ENCODE measurements around the gene GPC5. TPM values are rescaled to one million over a fixed set of nuclear protein-coding genes. Genes with fewer than 3 reads are reported as not detected.

GPC5 gene
- total RNA-seq, 1 donor from 2014 or later: 8.6 TPM

DNA sequence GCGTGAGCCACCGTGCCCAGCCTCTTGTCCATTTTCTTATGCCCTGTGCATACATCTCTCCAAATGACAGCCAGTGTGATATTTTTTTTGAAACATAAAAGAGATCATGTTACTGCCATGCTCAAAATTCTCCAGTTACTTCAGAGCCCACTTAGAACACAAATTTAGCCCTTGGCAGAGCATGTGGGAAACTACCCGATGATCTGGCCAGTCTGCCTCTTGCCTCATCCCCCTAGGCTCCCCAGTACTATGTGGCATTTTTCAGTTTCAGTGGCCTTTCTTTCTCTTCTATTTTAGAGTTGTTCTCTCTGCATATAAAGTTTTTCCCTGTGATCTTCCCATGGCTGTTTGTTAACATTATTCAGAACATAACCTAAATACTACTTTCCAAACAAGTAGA, 323.0 kb downstream of the GPC5 start:
- DNase-seq: no peak

- DNase-seq: no peak
Observed at GRCh38 chr13:91722267-91722884, 324.0 kb downstream of the GPC5 start.

- DNase-seq: no peak
Observed at GRCh38 chr13:91724591-91724990, 326.2 kb downstream of the GPC5 start.

GRCh38 chr13:91725646-91726045, 327.2 kb downstream of the GPC5 start:
- no peak for DNase-seq

GRCh38 chr13:91726671-91727070, 328.2 kb downstream of the GPC5 start:
- no peak for DNase-seq

DNA sequence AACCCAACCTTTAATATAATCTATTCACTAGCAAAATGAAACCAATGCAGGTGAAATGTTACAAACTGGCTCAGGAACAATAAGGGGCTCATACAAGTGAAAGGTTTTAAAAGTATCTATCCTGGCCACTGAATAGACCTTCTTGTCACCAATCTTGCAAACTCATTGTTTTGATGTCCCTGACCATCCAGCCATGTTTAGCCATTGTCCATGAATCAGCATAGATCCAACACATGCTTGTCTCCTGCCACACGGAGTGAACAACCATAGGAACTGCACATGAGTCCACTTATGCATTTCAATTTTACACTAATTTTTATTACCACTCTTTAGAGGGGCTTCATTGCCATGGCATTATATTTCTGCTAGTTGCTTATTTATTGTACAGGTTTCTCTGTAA, 331.4 kb downstream of the GPC5 start:
- no peak for DNase-seq

GRCh38 chr13:91739751-91740150, 341.3 kb downstream of the GPC5 start:
- no peak for DNase-seq

DNA sequence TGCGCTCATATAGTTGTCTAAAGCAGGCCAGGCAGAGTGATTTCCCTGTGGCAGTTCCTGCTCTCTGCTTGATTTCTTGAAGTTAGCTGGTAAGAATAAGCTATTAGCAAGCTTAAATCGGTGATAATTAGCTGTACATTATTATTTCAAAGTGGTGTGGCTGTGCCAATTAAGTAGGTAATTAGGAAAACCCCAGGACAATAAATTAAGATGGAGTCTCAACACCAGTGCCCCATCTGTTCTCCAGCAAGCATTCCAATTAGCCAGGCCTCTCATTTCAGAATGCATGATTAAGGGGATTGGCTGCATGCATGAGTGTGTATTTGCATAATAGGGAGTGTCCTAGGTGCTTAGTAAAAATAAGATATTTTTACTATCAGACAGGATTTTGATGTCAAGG, 342.3 kb downstream of the GPC5 start:
- no peak for DNase-seq

DNA sequence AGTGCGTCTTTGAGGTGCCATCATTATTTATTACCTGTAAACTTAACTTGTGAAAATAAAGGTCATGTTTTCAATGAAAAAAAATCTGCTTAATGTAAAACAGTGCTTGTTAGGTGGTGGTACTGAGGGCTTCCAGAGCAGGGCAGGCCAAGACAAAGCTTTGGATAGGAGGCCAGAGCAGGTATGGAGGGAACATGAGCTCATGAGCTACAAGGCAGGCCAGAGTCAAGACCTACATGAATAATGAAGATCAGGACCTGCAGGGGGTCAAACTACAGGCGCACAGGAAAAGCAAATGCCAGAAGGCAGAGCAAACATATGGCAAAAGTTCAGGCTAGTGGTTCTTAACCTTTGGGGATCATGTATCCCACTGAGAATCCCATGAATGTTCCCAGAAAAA, 343.5 kb downstream of the GPC5 start:
- no peak for DNase-seq

DNA sequence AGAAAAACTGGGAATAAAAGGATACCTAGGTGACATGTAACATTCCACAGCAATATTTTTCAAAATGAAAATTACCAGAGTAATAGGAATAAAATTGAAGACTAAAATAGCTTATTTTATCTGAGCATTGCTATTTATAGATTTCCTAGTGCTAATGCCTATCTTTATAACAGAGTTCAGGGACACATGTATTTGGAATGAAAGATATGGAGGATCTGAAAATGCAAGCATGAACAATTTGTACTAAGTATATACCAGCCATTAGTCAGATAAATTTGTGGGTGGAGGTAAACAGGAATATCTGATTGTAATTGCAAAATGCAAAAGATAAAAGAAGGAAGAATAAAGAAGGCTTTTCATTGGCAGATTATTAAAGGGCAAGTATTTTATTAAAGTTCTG, 345.9 kb downstream of the GPC5 start:
- DNase-seq: no peak

DNA sequence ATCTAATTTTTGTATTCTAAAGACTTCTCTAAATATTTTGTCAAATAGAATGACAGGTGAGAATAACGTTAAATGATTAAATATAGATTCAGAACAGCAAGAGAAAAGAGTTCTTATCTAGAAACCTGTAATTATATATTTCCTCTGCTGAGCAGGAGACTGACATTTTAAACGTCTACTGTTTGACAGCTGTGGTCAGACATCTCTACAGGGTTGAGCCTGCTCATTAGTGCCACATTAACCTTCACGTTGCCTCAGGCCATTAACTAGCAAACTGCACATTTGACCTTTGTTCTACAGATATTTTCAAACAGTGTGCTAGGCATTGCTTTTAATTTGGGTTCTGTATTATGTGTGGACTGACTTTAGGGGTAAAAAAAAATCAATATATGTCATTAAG, 347.5 kb downstream of the GPC5 start:
- no peak for DNase-seq

- no peak for DNase-seq
Observed at GRCh38 chr13:91747186-91747585, 348.8 kb downstream of the GPC5 start.

DNA sequence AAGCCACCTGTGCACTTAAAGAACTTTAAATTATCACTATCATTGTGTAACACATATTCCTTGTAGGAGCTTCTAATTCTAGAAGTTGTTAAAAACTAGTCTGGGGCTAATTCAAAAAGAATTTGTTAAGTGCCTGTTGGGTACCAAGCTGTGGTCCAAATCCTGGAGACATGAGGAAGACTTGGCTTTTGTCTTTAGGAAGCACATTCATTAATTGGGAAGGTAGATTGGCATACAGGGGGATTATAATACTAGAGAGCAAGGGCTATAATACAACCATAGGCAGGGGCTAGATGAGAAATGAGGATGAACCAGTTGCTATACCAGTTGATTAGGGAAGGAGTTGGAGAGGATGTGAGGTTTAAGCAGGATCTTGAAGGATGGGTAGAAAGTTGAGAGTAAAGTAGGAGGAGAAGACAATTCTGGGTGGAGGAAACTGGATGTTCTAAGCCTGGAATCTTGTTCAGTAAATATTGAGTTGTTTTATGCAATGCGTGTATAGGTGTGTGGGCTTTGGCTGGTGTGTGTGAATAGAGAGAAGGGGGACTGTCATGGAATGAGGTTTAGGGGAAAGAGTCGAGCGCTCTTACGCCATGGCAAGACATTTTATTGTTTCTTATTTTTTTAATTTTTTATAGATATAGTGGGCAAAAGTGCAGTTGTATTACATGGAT, 350.1 kb downstream of the GPC5 start:
- no peak for DNase-seq

DNA sequence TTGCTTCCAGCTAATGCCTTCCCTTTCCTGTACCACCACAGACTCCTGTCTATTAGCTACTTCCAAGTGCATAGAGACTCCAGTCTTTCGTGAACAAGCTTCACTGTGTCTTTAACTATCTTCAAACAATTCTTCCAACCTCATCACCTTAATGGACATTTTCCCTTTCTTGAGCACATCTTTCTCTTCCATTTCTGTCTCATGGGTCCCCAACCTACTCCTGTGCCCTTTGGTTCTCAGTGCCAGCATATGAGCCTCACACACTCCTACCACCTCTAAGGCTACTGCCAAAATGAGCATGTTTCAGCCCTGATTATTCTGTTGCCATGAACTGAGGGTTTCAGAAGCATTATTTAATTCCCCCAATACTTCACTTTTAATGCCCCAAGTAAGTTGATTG, 360.3 kb downstream of the GPC5 start:
- no peak for DNase-seq

GRCh38 chr13:91762957-91763356, 364.5 kb downstream of the GPC5 start:
- no peak for DNase-seq

GRCh38 chr13:91764527-91764926, 366.1 kb downstream of the GPC5 start:
- DNase-seq: no peak

DNA sequence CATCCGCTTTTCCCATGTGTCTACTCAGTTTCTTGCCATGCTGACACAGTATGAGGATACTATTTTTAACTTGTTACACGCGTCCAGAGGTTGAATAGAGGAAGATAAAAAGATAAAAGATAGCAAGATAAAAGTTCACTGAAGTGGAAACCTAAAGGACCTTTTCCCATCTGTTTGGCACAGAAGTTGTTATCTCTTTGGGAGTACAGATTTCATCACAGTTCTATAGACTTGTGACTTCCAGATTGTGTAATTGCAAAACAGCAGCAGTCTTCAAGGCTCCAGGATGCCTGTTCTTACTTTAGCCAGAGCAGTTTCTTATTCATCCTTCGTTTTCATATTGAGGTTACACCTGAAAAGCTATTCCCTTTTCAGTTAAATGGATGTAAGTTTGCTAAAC, 369.2 kb downstream of the GPC5 start:
- no peak for DNase-seq

GRCh38 chr13:91768746-91769145, 370.3 kb downstream of the GPC5 start:
- DNase-seq: no peak

DNA sequence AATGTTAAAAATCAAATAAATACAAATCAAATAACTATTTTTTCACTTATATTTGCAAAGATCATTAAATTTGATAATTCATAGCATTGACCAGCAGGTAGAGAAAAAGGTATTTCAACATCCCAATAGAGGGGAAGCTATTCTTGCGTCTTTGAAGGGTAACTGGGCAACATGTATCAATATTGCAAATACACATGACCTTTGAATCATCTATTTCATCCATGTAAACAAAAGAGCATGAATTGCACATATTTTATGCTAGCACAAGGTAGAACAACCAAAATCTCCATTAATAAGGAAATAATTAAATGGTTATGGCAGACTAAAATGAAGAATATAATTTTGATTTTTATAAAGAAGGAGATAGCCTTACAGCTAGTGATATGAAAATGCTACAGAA, 372.8 kb downstream of the GPC5 start:
- DNase-seq: no peak

GRCh38 chr13:91773591-91774227, 375.3 kb downstream of the GPC5 start:
- no peak for DNase-seq

DNA sequence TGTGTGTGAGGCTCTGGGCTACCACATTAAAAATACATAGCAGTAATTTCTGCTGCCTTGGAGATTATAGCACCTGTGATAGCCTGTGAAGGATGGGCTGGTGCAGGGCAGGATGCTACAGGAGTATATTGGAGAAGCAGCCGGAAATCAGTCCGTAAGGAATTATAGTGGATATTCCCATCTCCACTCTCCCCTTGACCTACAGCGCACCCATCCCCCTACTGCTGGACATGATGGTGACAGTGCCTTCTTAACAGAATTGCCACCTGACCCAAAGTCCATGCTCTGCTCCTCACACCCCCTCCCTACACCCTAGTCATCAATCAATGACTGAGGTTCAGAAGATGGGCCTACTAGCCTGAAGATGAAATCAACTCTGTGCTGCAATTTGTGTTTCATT, 376.0 kb downstream of the GPC5 start:
- DNase-seq: no peak

DNA sequence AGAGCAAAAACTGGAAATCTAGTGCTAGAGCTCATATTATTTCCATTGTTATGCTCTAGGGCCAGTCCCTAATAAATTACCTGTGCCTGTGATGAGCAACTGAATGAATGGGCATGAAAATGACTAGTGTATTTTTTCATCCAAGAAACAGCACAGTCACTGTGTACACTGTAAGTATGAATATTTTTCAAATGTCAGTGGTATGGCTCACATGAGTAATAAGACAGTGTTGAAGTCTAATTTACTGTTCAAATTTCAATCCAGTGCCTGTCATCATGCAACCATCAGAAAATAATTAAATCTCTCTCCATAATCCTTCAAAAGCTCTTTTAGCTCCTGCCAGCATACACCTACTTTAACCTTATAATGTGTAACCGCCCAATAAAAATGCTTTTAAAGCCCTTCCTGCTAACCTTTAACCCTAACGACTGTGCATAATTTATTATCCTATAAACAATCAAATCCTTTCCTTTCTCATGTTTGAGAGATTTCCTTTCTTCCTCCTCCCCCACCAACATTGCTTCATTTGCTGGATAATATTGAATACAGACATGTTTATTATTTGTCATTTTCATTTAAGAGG, 378.3 kb downstream of the GPC5 start:
- DNase-seq: no peak

GRCh38 chr13:91778123-91778522, 379.7 kb downstream of the GPC5 start:
- no peak for DNase-seq

Measured in occipital lobe (tissue), 2 donors.